Mucosa of gallbladder (tissue), 1 donor: ENCODE data around the gene HRH4. TPM values are rescaled to one million over a fixed set of nuclear protein-coding genes. Genes with fewer than 3 reads are reported as not detected.

Source experiments
- DNase-seq: peaks from one replicate; pipeline ENCODE4 v3.0.0-alpha.2; 2020; ENCODE audit warnings: low spot score
- total RNA-seq: library from RNA; stranded (reverse); gene quantifications from one replicate; pipeline ENCODE4 v1.2.1, GENCODE V29; 2021
- donor health status: DM: no; HTN: no; CAD: no.

HRH4 gene
- total RNA-seq, 1 donor from 2014 or later = not detected

GRCh38 chr18:24465486-24465885 lies 5.0 kb downstream of the HRH4 start:
- DNase-seq = no peak

GRCh38 chr18:24466771-24467170 lies 6.3 kb downstream of the HRH4 start:
- no peak for DNase-seq

- DNase-seq = no peak
These were observed 9.7 kb downstream of the HRH4 start for GRCh38 chr18:24470022-24470618.

GRCh38 chr18:24470805-24471204 lies 10.4 kb downstream of the HRH4 start:
- DNase-seq = no peak

- DNase-seq = no peak
These were observed 12.2 kb downstream of the HRH4 start for GRCh38 chr18:24472591-24472990.

GRCh38 chr18:24474406-24474805 lies 14.0 kb downstream of the HRH4 start:
- DNase-seq = no peak

GRCh38 chr18:24475926-24476589 lies 15.6 kb downstream of the HRH4 start:
- DNase-seq = no peak

GRCh38 chr18:24479371-24479770 lies 18.9 kb downstream of the HRH4 start:
- DNase-seq = no peak

GRCh38 chr18:24482821-24483220 lies 22.4 kb downstream of the HRH4 start:
- DNase-seq = no peak

- DNase-seq = no peak
These were observed 25.2 kb downstream of the HRH4 start for GRCh38 chr18:24485681-24486080.

- DNase-seq = no peak
These were observed 26.2 kb downstream of the HRH4 start for GRCh38 chr18:24486684-24487083.

GRCh38 chr18:24488824-24489493 lies 28.5 kb downstream of the HRH4 start:
- DNase-seq = no peak

GRCh38 chr18:24490539-24490938 lies 30.1 kb downstream of the HRH4 start:
- DNase-seq = no peak

- no peak for DNase-seq
These were observed 31.7 kb downstream of the HRH4 start for GRCh38 chr18:24491927-24492834.

GRCh38 chr18:24494586-24494985 lies 34.1 kb downstream of the HRH4 start:
- DNase-seq = no peak

GRCh38 chr18:24497031-24497754 lies 36.8 kb downstream of the HRH4 start:
- DNase-seq = no peak

- DNase-seq = no peak
These were observed 39.4 kb downstream of the HRH4 start for GRCh38 chr18:24499814-24500213.

- DNase-seq = no peak
These were observed 39.8 kb downstream of the HRH4 start for GRCh38 chr18:24500217-24500616.

- no peak for DNase-seq
These were observed 40.3 kb downstream of the HRH4 start for GRCh38 chr18:24500766-24501165.

- DNase-seq = no peak
These were observed 42.5 kb downstream of the HRH4 start for GRCh38 chr18:24502667-24503523.

- no peak for DNase-seq
These were observed 44.0 kb downstream of the HRH4 start for GRCh38 chr18:24504401-24504800.
